IMR-90 (cell line): ENCODE data around the gene CCDC38. TPM values are rescaled to one million over a fixed set of nuclear protein-coding genes. Genes with fewer than 3 reads are reported as not detected.

Experiments used
- ATAC-seq: fragments of 200-7000 bp; cut with Tn5 transposase; 2 replicates; pipeline ENCODE4 v1.9.1; 2020; ENCODE audit warnings: low read depth, mild to moderate bottlenecking, moderate library complexity
- BruUV-seq: library from RNA; stranded (reverse); fragments of 400-500 nt; replicated peaks from 2 replicates; lab custom pipeline; 2021; lab: Mats Ljungman, UMichigan
- CTCF ChIA-PET: fragments of 300-600 bp; formaldehyde crosslinking; extraction: SDS; loops from one replicate; lab custom pipeline; 2021; ENCODE audit warnings: antibody characterized with exemption; lab: Yijun Ruan, JAX
- POLR2A ChIA-PET: fragments of 300-600 bp; sonication (Branson Sonifier 250); formaldehyde crosslinking; loops from one replicate; lab custom pipeline; 2022; ENCODE audit warnings: antibody characterized with exemption; ENCODE audit not compliant: unreplicated experiment; lab: Charles Lee
- DNase-seq: peaks from one replicate; pipeline ENCODE4 v3.0.0; 2013
- H2AFZ ChIP-seq: replicated peaks from 2 replicates; pipeline ENCODE3; 2013; ENCODE audit warnings: low read length, mild to moderate bottlenecking; ENCODE audit not compliant: poor library complexity
- H2AK5ac ChIP-seq: 2 replicates; pipeline ENCODE4 v1.6.1; 2013; ENCODE audit warnings: low read depth, low read length, inconsistent platforms
- H2AK9ac ChIP-seq: replicated peaks from 2 replicates; pipeline ENCODE3; 2013; ENCODE audit warnings: mild to moderate bottlenecking, low read depth, low read length, moderate library complexity; ENCODE audit not compliant: poor library complexity
- H2BK120ac ChIP-seq: 2 replicates; pipeline ENCODE4 v1.6.1; 2013; ENCODE audit warnings: low read depth, low read length, inconsistent platforms
- H2BK15ac ChIP-seq: 3 replicates; pipeline ENCODE4 v1.6.1; 2013; ENCODE audit warnings: low read depth, low read length, inconsistent platforms
- H2BK20ac ChIP-seq: 2 replicates; pipeline ENCODE4 v1.6.1; 2013; ENCODE audit warnings: low read depth, mild to moderate bottlenecking, inconsistent platforms, low read length, moderate library complexity
- H2BK5ac ChIP-seq: 2 replicates; pipeline ENCODE4 v1.6.1; 2013; ENCODE audit warnings: mild to moderate bottlenecking, low read depth, low read length, inconsistent platforms; ENCODE audit not compliant: poor library complexity, severe bottlenecking
- H3K14ac ChIP-seq: replicated peaks from 2 replicates; pipeline ENCODE4 v1.6.1; 2013; ENCODE audit warnings: low read depth, low read length, inconsistent platforms
- H3K18ac ChIP-seq: 2 replicates; pipeline ENCODE4 v1.6.1; 2013; ENCODE audit warnings: low read depth, low read length, control low read depth
- H3K23ac ChIP-seq: 2 replicates; pipeline ENCODE4 v1.6.1; 2013; ENCODE audit warnings: low read depth, low read length, inconsistent platforms
- H3K27ac ChIP-seq: 2 replicates; pipeline ENCODE4 v1.5.1; 2013; ENCODE audit warnings: mild to moderate bottlenecking, control low read depth, low read length; ENCODE audit not compliant: insufficient read depth
- H3K27me3 ChIP-seq: 2 replicates; pipeline ENCODE4 v1.6.1; 2013; ENCODE audit warnings: low read length; ENCODE audit not compliant: control insufficient read depth, insufficient read depth
- H3K36me3 ChIP-seq: 2 replicates; pipeline ENCODE4 v1.6.1; 2013; ENCODE audit warnings: low read length, mixed read lengths; ENCODE audit not compliant: control insufficient read depth, insufficient read depth
- H3K4ac ChIP-seq: 2 replicates; pipeline ENCODE4 v1.6.1; 2013; ENCODE audit warnings: low read depth, low read length, inconsistent platforms
- H3K4me1 ChIP-seq: 2 replicates; pipeline ENCODE4 v1.6.1; 2013; ENCODE audit warnings: low read length, mixed read lengths; ENCODE audit not compliant: control insufficient read depth, insufficient read depth
- H3K4me2 ChIP-seq: 2 replicates; pipeline ENCODE4 v1.6.1; 2013; ENCODE audit warnings: low read depth, mild to moderate bottlenecking, control low read depth, low read length, moderate library complexity
- H3K4me3 ChIP-seq: 2 replicates; pipeline ENCODE4 v1.5.1; 2013; ENCODE audit warnings: low read depth, mild to moderate bottlenecking, control low read depth, low read length, moderate library complexity; ENCODE audit not compliant: insufficient read depth
- H3K56ac ChIP-seq: 2 replicates; pipeline ENCODE4 v1.6.1; 2013; ENCODE audit warnings: low read length, inconsistent platforms; ENCODE audit not compliant: insufficient read depth; ENCODE audit errors: extremely low read depth
- H3K79me1 ChIP-seq, 2 experiments: 2 replicates each; pipeline ENCODE4 v1.6.1; 2013; ENCODE audit warnings: low read length in 2 of 2, inconsistent platforms in 1 of 2, low read depth in 1 of 2
- H3K9ac ChIP-seq: 2 replicates; pipeline ENCODE4 v1.6.1; 2013; ENCODE audit warnings: low read depth, low read length, control low read depth
- H3K9me1 ChIP-seq: 2 replicates; pipeline ENCODE4 v1.6.1; 2013; ENCODE audit warnings: low read length, inconsistent platforms; ENCODE audit not compliant: insufficient read depth
- H3K9me3 ChIP-seq: 2 replicates; pipeline ENCODE4 v1.6.1; 2013; ENCODE audit warnings: low read length; ENCODE audit not compliant: control insufficient read depth, insufficient read depth
- H4K20me1 ChIP-seq: 2 replicates; pipeline ENCODE4 v1.6.1; 2013; ENCODE audit warnings: low read length, inconsistent platforms; ENCODE audit not compliant: insufficient read depth
- H4K5ac ChIP-seq: 2 replicates; pipeline ENCODE4 v1.6.1; 2013; ENCODE audit warnings: mild to moderate bottlenecking, low read depth, low read length, control low read depth
- H4K8ac ChIP-seq, 2 experiments: 2 replicates each; pipeline ENCODE4 v1.6.1; 2013; ENCODE audit warnings: low read depth in 2 of 2, low read length in 2 of 2, control low read depth in 1 of 2, inconsistent platforms in 1 of 2
- H4K91ac ChIP-seq: 2 replicates; pipeline ENCODE4 v1.6.1; 2013; ENCODE audit warnings: low read depth, low read length, inconsistent platforms; ENCODE audit not compliant: insufficient read depth
- BHLHE40 ChIP-seq: fragments of 150-350 bp; IDR thresholded peaks from 2 replicates; pipeline ENCODE4 v1.6.1; 2016; ENCODE audit warnings: mild to moderate bottlenecking, low read depth, low read length
- CEBPB ChIP-seq: IDR thresholded peaks from 2 replicates; pipeline ENCODE4 v1.6.1; 2012; ENCODE audit warnings: low read depth, low read length, improper control_type of control experiment
- CHD1 ChIP-seq: IDR thresholded peaks from 2 replicates; pipeline ENCODE4 v1.6.1; 2012; ENCODE audit warnings: low read depth, low read length, improper control_type of control experiment
- CTCF ChIP-seq: conservative IDR thresholded peaks from 2 replicates; pipeline ENCODE4 v1.5.1; 2012; ENCODE audit warnings: mild to moderate bottlenecking, low read depth, low read length, improper control_type of control experiment
- ELK1 ChIP-seq: fragments of 150-350 bp; IDR thresholded peaks from 2 replicates; pipeline ENCODE4 v1.6.1; 2016; ENCODE audit warnings: low read depth, mild to moderate bottlenecking, low read length, moderate library complexity, borderline replicate concordance
- MAFK ChIP-seq: IDR thresholded peaks from 2 replicates; pipeline ENCODE4 v1.6.1; 2012; ENCODE audit warnings: low read depth, low read length, improper control_type of control experiment
- MAZ ChIP-seq: IDR thresholded peaks from 2 replicates; pipeline ENCODE4 v1.6.1; 2012; ENCODE audit warnings: low read depth, mild to moderate bottlenecking, low read length, improper control_type of control experiment, moderate library complexity, borderline replicate concordance
- MXI1 ChIP-seq: IDR thresholded peaks from 2 replicates; pipeline ENCODE4 v1.6.1; 2012; ENCODE audit warnings: low read depth, mild to moderate bottlenecking, low read length, moderate library complexity, borderline replicate concordance
- POLR2A ChIP-seq: IDR thresholded peaks from 2 replicates; pipeline ENCODE4 v1.6.1; 2012; ENCODE audit warnings: mild to moderate bottlenecking, low read depth, low read length
- RAD21 ChIP-seq: IDR thresholded peaks from 2 replicates; pipeline ENCODE4 v1.6.1; 2012; ENCODE audit warnings: low read length, improper control_type of control experiment
- RCOR1 ChIP-seq: IDR thresholded peaks from 2 replicates; pipeline ENCODE4 v1.6.1; 2012; ENCODE audit warnings: mild to moderate bottlenecking, low read length, improper control_type of control experiment; ENCODE audit not compliant: insufficient replicate concordance
- RFX5 ChIP-seq: IDR thresholded peaks from 2 replicates; pipeline ENCODE4 v1.8.0; 2012; ENCODE audit warnings: low read depth, mild to moderate bottlenecking, low read length, moderate library complexity
- USF2 ChIP-seq: fragments of 150-350 bp; IDR thresholded peaks from 2 replicates; pipeline ENCODE4 v1.6.1; 2017; ENCODE audit warnings: mild to moderate bottlenecking, antibody characterized with exemption, low read length, low read depth
- WGBS, 2 experiments: methylation state at CpG; one replicate each; pipeline versions ENCODE4 v1.1.5 to v1.1.7; 2013; ENCODE audit warnings: missing lambda C conversion rate in 2 of 2; ENCODE audit not compliant: insufficient read length in 1 of 2; ENCODE audit errors: extremely low coverage in 2 of 2; 5-methylcytosine and 5-hydroxymethylcytosine counted together
- dilution Hi-C: fragments of 300-500 bp; cut with HindIII; formaldehyde crosslinking; loops from one replicate; pipeline ENCODE4 v1.14.3; 2018; ENCODE audit warnings: low sequenced_read_pairs; ENCODE audit not compliant: unreplicated experiment
- in situ Hi-C: fragments of 300-500 bp; cut with MboI; formaldehyde crosslinking; loops from 3 replicates; pipeline ENCODE4 v1.14.3; 2019; ENCODE audit warnings: low sequenced_read_pairs, inconsistent platforms, mixed read lengths
- intact Hi-C: fragments of 100-400 bp; cut with micrococcal nuclease; formaldehyde crosslinking; loops from 2 replicates; pipeline ENCODE4 v1.10.0; 2022
- polyA plus RNA-seq, 3 experiments: library from polyadenylated mRNA; depleted of rRNA; stranded (reverse); fragments of >200 nt; gene quantifications; 2 replicates each; pipeline ENCODE4 v1.2.3, GENCODE V29; 2012; ENCODE audit warnings: low replicate concordance in 1 of 3
- total RNA-seq: library from RNA; depleted of rRNA; stranded (reverse); fragments of >200 nt; gene quantifications from 2 replicates; pipeline ENCODE4 v1.2.3, GENCODE V29; 2012

Gene CCDC38
- total and polyA plus RNA-seq, 2 of the 4 experiments (the other 2 are of a cell fraction) = not detected

GRCh38 chr12:95852133-95852532 lies 90.3 kb downstream of the CCDC38 start:
- in situ Hi-C loops (no loop called here), dilution Hi-C loops (no loop called here), intact Hi-C loops (no loop called here)
- Histone ChIP-seq H3K9me3 (no peaks in the 10 kb centered on the region), H3K56ac (no peak overlapping the region), H3K14ac (no peak overlapping the region), H3K4me1 (no peaks in the 10 kb centered on the region), H2AFZ (no peak overlapping the region), H2AK5ac (no peak overlapping the region), H3K18ac (no peak overlapping the region), H3K27me3 (peaks cover 8% of the 10 kb centered on the region), H3K23ac (no peak overlapping the region), H4K91ac (no peak overlapping the region), H4K8ac (no peak overlapping the region), H3K9ac (no peak overlapping the region), H3K4me2 (no peak overlapping the region), H2BK20ac (no peak overlapping the region), H4K20me1 (no peaks in the 10 kb centered on the region), H3K4me3 (no peak overlapping the region), H3K36me3 (no peaks in the 10 kb centered on the region), H2BK120ac (no peak overlapping the region), H3K79me1 (no peaks in the 10 kb centered on the region), H2BK5ac (no peak overlapping the region), H3K9me1 (no peaks in the 10 kb centered on the region), H2AK9ac (no peak overlapping the region), H4K5ac (no peak overlapping the region), H3K27ac (no peak overlapping the region), H3K4ac (no peak overlapping the region), H2BK15ac (no peak overlapping the region)
- POLR2A ChIA-PET = no interaction called here
- BruUV-seq = no TSS peak
- DNase-seq (no peak), ATAC-seq (no peak)
- TF ChIP-seq MXI1 (no peak), CHD1 (no peak), ELK1 (no peak), MAFK (no peak), USF2 (no peak), RCOR1 (no peak), MAZ (no peak), RFX5 (no peak), BHLHE40 (no peak), RAD21 (no peak), CEBPB (no peak), POLR2A (no peak), CTCF (no peak)
- CTCF ChIA-PET = no interaction called here
- WGBS, 2 experiments = 78% methylated on average over 4 of the region's 4 CpGs; no CpG with 5 or more reads in 1 of the 2 experiments
